ENCODE measurements around the gene RPL18A.

The RPL18A gene

DNA sequence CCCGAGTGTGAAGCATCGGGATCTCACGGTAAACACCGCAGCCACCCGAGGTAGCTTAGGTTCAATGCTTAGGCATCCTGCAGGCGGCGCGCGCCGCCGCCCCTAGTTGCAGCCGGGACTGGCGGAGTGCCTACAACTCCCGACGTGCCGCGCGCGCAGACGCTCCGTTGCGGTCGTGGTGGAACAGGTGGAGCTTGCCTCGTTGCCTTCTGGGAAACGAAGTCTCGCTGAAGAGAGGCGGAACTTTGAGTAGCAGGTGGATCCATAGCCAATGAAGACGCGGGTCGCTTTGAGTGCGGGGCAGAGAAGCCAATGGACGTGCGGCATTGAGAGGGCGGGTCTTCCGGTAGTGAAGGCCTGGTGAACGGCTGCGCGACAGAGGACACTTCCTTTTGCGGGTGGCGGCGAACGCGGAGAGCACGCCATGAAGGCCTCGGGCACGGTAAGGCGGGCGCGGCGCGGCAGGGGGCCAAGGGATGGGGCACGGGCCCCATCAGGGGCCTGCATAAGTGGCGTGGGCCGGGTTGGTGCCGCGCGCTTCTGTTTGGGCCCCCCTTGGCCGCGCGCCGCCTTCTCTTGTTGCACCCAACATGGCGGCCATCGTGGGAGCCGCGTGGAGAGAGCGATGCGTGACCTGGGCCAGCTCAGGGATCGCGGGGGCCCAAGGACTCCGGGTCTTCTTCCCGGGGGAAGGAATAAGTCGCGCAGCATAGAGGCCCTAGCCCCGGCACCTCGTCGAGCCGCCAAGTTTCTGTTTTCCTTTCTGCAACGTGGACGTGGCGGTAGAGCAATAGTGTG is at the start of gene RPL18A:
RPL18A (plus strand) TSS at position 378 of the 798 bp plus-strand sequence; CDS start at position 425, 47 bp downstream.
- DNase-seq, result peak; percentile 100

DNA sequence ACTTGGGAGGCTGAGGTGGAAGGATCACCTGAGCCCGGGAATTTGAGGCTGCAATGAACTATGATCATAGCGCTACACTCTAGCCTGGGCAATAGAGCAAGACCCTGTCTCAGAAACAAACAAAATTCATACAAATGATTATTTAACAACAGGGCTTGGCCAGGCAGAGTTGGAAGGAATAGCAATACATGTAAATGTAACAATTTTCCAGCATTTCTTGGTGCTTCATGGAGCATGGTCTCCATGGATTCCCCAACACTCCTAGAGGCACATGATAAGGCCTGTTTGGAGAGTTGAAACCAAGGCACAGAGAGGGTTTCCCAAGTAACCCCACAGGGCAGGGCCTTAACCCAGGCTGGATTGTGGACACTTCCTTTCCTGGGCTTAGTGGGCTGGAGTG is 48.6 kb upstream of the RPL18A start:
- DNase-seq, result no peak

DNA sequence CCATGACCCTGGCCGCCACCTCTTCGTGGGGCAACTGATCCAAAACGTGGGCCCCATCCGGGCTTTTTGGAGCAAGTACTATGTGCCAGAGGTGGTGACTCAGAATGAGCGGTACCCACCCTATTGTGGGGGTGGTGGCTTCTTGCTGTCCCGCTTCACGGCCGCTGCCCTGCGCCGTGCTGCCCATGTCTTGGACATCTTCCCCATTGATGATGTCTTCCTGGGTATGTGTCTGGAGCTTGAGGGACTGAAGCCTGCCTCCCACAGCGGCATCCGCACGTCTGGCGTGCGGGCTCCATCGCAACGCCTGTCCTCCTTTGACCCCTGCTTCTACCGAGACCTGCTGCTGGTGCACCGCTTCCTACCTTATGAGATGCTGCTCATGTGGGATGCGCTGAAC is 48.0 kb upstream of the RPL18A start:
- DNase-seq, result no peak

DNA sequence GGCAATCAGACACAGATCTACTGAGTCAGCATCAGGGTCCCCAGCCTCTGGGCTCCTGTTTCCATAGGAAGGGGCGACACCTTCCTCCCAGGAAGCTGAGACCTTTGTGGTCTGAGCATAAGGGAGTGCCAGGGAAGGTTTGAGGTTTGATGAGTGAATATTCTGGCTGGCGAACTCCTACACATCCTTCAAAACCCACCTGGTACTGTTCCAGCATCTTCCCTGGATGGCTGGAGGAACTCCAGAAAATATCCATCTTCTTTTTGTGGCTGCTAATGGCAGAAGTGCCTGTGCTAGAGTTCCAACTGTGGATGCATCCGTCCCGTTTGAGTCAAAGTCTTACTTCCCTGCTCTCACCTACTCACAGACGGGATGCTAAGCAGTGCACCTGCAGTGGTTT is 47.6 kb upstream of the RPL18A start:
- DNase-seq, result no peak

- DNase-seq, result no peak
These were observed 41.9 kb upstream of the RPL18A start for GRCh38 chr19:17817668-17818363.

- no peak for DNase-seq
These were observed 38.5 kb upstream of the RPL18A start, which contains the start of gene INSL3 for GRCh38 chr19:17821190-17821589. INSL3 (minus strand) TSS chr19:17821519; CDS start chr19:17821506, 13 bp downstream.

DNA sequence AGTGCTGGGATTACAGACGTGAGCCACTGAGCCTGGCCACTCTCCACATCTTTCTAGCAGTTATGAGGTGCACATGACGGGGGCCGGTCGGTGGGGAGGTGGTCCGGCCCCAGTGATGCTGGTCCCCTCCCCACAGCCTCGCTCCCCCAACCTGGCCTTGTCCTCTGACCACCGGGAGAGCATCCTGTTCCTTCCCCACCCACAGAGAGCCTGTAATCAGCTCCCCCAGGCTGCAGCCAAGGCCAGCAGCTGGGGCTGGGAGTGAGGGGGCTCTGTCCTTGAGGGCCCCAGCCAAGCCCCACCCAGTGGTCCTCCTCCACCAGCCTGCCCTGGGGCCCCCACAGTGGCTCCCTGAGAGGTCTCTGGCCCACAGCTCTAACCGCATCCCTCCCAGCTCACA is 35.4 kb upstream of the RPL18A start:
- DNase-seq, result no peak

DNA sequence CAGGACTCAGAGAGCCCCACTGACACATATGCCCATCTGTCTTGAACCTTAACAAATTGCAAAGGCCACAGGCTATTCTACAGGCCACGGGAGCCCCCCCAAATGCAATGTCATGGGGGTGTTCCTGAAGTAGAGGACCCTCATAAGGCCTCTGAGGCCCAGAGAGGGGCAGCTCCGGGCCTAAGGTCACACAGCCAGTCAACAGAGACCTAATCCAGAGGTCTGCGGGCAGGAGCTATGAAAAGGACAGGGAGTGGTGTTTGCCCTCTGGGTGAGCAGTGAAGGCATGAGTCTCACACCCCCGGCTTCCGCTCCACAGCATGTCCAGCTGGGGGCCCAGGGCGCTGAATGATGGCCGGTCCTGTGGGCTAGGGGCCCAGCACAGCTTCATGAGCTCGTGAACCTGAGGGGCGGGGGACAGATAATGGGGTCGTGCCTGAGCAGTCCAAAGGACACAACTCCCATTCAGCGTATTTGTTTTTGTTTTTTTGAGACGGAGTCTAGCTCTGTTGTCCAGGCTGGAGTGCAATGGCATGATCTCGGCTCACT is 33.1 kb upstream of the RPL18A start:
- DNase-seq, result no peak

GRCh38 chr19:17829855-17830566 is 29.7 kb upstream of the RPL18A start:
- peak; percentile 68 to 82 for DNase-seq

GRCh38 chr19:17830567-17831418 is 28.9 kb upstream of the RPL18A start:
- DNase-seq, result peak; percentile 69 to 93

DNA sequence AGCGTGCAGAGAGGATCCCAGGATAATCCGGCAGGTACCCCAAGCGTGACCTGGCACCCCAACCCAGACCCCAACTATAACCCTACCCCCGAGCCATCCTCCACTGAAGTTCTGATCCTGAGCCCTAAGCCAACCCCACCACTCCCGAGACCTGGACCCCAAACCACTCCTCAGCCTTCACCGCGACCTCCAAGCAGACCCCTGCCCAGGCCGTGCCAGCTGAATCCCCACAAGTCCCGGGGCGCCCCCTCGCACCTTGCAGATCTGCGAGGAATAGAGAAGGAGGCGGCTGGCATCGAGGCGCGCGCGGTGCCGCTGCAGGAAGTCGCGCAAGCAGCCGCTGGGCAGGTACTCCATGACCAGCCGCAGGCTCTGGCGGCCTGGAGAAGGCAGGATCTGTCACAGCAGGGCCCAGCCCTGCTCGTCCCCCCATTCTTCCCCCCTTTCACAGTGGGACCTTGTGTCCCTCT is 28.3 kb upstream of the RPL18A start:
- no peak for DNase-seq

- no peak for DNase-seq
These were observed 27.1 kb upstream of the RPL18A start for GRCh38 chr19:17832443-17833208.

- DNase-seq, result peak in 1 of 2 experiments; percentile 27
These were observed 25.1 kb upstream of the RPL18A start for GRCh38 chr19:17834350-17835181.

DNA sequence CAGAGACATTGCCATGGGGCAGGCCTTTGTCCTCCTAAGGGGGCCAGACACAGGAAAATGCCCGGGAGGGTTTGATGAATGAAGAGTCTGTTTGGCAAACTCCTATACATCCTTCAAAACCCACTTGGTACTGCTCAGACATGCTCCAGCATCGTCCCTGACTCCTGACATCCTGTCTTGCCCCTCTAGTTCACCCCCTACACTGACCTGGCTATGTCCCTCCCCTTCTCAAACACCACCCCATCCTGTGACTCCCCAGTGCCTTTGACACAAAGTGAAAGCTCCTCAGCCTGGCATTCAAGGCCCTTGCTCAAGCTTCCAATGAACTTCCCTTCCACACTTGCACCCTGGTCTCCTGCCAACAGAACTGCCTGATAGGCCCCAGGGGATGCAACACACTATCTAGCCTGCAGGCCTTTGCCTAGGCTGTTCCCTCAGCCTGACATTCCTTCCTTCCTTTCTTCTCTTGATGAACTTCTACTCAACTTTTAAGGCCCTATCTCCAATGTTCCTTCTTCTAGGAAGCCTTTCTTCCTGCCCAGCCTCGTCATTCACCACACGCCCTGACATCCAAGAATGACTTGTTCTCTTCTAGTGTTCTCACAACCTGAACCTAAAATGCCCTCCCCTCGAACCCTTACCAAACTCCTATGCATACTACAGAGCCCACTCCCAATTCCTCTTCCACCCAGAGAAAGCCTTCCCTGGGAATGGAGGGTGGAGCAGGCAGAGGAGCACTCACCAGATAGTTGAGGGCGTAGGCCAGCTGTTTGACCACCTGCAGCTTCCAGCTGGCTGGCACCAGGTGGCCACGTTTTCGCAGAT is 24.3 kb upstream of the RPL18A start:
- DNase-seq, result no peak

- DNase-seq, result no peak
These were observed 23.2 kb upstream of the RPL18A start for GRCh38 chr19:17836530-17836929.

- no peak for DNase-seq
These were observed 21.7 kb upstream of the RPL18A start for GRCh38 chr19:17837972-17838371.

DNA sequence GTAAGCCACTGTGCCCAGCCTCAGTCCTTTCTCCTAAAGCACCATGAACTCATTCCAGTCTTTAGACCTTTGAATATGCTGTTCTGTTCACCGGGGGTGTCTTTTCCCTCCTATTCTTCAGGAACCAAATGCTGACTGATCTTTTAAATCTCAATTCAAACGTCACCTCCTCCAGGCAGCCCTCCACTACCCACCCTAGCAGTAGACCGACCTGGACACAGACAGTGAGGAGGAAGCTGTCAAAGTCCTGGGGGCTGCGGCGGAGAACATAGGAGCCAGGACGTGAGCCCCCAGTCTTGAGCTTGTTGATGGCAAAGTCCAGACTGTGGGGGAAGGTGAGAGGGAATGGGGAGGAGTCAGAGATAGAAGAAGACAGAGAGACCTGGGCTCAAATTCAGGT is 19.7 kb upstream of the RPL18A start:
- DNase-seq, result no peak

- DNase-seq, result no peak
These were observed 18.3 kb upstream of the RPL18A start for GRCh38 chr19:17841371-17841809.
